Esophagus squamous epithelium (tissue), 4 donors: ENCODE results near the gene OTOA.

Experiments
- CTCF ChIP-seq, 6 experiments: fragments of 450-650 bp in 4 of 6; fragments of 200-600 bp in 2 of 6; sonication (generic) in 2 of 6; IDR thresholded peaks; one replicate each; pipeline ENCODE4 v1.5.1; 2016 to 2019; ENCODE audit warnings: antibody characterized with exemption in 6 of 6, mild to moderate bottlenecking in 4 of 6, moderate library complexity in 4 of 6
- POLR2A ChIP-seq, 4 donors: fragments of 450-650 bp; IDR thresholded peaks; one replicate each; pipeline ENCODE4 v1.6.1; 2017; ENCODE audit warnings: antibody characterized with exemption in 4 of 4, mild to moderate bottlenecking in 4 of 4, moderate library complexity in 3 of 4

- no peak for TF ChIP-seq POLR2A (IDR thresholded peaks at IDR 0.05)
- TF ChIP-seq CTCF (IDR thresholded peaks at IDR 0.05) = no peak
Measured at GRCh38 chr16:21694609-21695008, 30.8 kb downstream of the OTOA start.
